CD4-positive, alpha-beta T cell treated with Interleukin-6 at 100 ng/mL for 8 hours (primary cell): ENCODE results near the gene LENEP.
A peak's percentile ranks its signal among the peaks of the same experiment; 100 is the strongest.

Experiments used
- DNase-seq: peaks from one replicate; pipeline ENCODE4 v3.0.0-alpha.2; 2020; ENCODE audit warnings: mixed read lengths, low spot score

The LENEP gene

DNA sequence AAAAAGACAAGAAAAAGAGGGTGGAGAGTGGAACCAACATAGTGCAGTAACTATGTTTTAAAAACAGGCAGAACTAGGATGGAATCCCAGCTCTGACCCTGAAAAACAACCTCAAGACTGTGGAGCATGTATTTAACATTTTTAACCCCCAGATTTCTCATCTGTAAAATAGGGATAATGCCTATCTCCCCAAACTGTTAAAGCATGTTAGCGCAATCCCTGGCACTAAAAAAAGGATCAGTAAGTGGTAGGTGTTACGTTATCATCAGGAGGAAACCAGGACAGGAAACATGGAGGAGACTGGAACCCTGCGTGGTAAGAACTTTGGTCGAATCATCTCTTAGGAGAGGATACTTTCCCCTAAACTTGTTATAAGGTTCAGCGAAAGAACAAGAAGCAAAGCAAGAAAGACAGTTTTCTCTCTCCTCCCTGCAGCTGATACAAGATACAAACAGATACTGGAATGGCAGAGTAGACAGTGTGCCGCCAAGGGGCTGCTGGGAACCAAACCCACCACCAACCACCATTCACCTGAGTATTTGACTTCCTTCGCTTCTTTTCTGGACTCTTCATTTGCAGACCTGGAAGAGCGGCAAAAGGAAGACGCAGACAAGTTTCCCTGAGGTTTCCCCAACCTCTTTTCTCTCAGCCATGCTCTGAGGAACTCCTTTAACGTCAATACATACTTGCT is 32.8 kb upstream of the LENEP start:
- no peak for DNase-seq

DNA sequence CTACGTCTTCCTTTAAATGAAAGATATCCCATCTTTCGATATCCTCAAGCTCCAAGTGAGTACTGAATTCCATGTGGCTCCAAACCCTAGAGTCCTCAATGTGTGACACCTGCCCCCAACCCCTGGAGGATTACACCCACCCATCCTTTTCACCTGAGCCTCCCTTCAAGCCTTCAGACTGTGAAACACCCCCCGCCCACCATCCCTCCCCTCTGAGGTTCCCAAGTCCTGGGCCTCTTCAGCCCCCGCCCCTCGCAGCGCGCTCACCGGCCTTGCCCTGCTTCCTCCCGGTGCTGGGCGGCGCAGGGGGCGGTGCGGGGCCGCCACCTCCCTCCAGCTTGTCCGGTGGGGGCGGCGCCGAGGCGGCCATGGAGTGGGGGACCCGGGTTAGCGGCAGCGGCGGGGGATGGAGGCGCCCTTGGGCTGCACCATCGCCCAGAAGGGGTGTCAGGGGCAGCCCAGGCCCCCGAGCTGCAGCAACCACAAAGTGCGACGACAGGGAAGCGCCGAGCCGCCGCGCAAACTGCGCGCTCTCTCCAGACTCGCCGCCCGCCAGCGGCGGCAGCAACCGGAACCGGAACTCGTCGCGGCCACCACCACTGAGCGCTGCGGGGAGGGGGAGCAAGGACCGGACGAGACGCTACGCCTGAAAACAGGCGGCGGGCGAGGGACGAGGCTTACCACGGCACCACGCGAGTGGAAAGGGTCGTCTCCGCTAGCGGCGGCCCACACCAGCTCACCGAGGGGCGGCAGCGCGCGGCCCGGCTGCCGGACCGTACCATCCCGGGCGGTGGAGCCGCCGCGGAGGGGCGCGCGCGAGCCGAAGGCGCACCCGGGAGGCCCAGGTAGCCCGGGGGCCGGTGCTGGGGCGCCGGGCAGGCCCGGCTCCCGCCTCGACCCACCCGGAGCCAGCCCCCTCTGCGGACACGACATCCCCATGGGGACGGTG is 31.9 kb upstream of the LENEP start, which contains the start of gene PYGO2:
TSS of gene PYGO2 (minus strand) at position 576 of the 949 bp plus-strand sequence. CDS start at position 370, 206 bp downstream.
- DNase-seq, result peak; percentile 71

DNA sequence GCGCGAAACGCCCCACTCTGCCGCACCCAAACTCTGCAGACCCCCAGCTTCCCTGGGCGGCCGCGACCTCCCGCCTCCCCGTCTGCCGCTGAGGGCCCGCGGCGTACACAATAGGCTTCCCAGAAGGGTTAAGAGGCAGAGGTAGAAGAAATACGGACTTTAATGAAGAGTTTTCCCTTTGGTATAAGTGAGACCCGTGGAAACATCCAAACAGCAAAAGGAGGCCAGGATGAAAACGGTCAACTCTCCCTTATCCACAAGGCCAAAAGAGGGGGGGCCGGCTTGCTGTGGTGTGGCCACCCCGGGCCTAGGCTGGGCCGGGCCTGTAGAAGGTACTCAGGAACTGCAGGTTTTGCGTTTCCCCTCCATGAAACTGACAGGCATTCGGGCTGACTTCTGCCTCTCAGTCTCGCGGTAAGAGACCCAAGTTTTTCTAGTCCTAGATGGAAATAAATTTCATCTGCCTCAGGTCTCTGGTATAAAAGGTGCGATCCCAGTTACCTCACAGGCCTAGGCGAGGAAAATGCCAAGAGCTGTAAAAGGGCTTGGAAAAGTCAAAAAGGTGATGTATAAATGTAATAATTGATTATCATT is 31.1 kb upstream of the LENEP start:
- DNase-seq, result no peak

- no peak for DNase-seq
Measured at GRCh38 chr1:154962795-154963330, 30.5 kb upstream of the LENEP start.

GRCh38 chr1:154963643-154964042 is 29.7 kb upstream of the LENEP start:
- DNase-seq, result no peak

GRCh38 chr1:154964359-154964758 is 29.0 kb upstream of the LENEP start:
- no peak for DNase-seq

GRCh38 chr1:154966111-154966510 is 27.3 kb upstream of the LENEP start:
- no peak for DNase-seq

- DNase-seq, result no peak
Measured at GRCh38 chr1:154967331-154967950, 25.9 kb upstream of the LENEP start.

DNA sequence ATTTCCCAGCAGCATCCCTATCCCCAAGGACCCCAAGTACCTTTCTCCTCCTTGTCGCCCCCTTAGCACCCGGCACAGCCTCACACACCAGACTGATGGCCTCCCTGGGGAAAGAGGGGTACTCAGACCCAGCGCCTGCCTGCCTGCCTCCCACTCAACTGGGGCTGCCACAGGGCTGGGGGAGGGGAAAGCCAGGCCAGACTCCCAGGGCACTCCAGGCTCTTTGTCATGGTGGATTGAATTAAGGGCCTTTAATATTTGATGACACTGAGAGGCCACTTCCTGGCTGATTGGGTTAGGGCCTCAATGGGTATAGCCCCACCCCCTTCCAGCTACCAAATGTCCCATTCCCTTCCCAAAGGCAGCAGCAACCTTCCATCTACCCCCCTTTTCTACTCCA is 24.7 kb upstream of the LENEP start:
- DNase-seq, result no peak

DNA sequence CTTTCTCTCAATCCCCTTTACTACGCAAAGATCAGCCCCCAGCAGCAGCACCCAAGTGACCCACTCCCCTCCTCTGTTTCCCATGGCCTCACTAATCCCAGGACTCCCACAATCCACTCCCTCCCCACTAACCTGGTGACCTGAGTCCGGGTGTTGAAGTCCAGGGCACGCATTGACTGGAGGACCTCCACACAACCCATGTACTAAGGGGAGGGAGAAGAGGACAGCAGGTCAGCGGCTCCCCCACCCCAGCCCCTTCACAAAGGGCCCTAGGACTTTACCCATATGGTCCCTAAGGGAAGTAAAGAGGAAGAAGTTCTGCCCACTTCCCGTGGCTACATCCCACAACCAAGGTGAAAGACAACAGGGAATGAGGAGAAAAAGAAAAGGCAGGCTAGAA is 24.1 kb upstream of the LENEP start:
- DNase-seq, result no peak

DNA sequence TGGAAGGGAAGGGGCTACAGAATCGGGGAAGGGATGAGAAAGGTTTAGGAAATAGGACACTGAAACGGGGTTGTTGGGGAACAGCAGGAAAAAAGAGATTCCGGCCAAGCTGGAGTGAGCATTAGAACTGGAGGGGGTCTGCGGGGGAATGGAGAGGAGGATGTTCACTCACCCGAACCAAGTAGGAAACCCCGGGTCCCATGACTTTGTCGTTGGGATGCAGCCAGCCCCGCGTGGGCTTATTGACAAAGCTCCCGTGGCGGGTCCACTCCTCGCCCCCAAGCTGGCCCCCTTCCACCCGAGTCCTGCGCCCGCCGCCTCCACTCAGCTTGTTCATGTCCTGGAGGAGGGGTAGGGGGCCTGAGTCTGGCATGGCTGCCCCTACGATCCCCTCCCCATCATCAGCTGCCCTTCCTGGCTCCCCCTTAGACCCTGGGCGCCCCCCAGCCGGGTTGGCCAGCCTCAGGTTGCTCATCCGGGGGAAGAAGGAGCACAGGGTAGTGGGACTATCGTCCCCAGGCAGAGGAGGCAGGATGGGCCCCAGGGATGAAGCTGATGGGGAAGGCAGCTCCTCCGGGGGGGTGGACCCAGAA is 23.4 kb upstream of the LENEP start:
- DNase-seq, result no peak

- no peak for DNase-seq
Measured at GRCh38 chr1:154970631-154971340, 22.6 kb upstream of the LENEP start, which contains the start of gene SHC1. Gene SHC1 (minus strand): TSS chr1:154970747. CDS start chr1:154970526, 221 bp downstream.

GRCh38 chr1:154971341-154971998 is 21.9 kb upstream of the LENEP start:
- DNase-seq, result no peak

- no peak for DNase-seq
Measured at GRCh38 chr1:154972213-154972516, 21.2 kb upstream of the LENEP start.

- DNase-seq, result no peak
Measured at GRCh38 chr1:154972517-154973343, 20.7 kb upstream of the LENEP start.

- DNase-seq, result peak; percentile 88
Measured at GRCh38 chr1:154973344-154974101, 19.9 kb upstream of the LENEP start.

GRCh38 chr1:154974102-154974807 is 19.1 kb upstream of the LENEP start, which contains the start of gene CKS1B:
Gene CKS1B (plus strand): TSS chr1:154974681. CDS start chr1:154974746, 65 bp downstream.
- DNase-seq, result peak; percentile 98
